HEK293 (cell line): Measurements from ENCODE around the gene SH2D7.
A peak's percentile ranks its signal among the peaks of the same experiment; 100 is the strongest.

Source experiments
- BCL11A ChIP-seq: fragments of 450-650 bp; formaldehyde crosslinking; IDR thresholded peaks from 2 replicates; pipeline ENCODE4 v1.5.1; 2016; ENCODE audit warnings: low read depth, missing biosample characterization, missing genetic modification characterization
- KLF1 ChIP-seq: fragments of 450-650 bp; formaldehyde crosslinking; IDR thresholded peaks from 2 replicates; pipeline ENCODE4 v1.5.1; 2016; ENCODE audit warnings: missing biosample characterization, missing genetic modification characterization
- MEIS1 ChIP-seq: sonication (generic); formaldehyde crosslinking; IDR thresholded peaks from 2 replicates; pipeline ENCODE4 v1.8.1; 2022; ENCODE audit warnings: missing genetic modification reagents, mild to moderate bottlenecking, borderline replicate concordance
- PRDM1 ChIP-seq: fragments of 450-650 bp; formaldehyde crosslinking; IDR thresholded peaks from 2 replicates; pipeline ENCODE4; 2016; ENCODE audit warnings: missing biosample characterization, missing genetic modification characterization
- PRDM6 ChIP-seq: fragments of 450-650 bp; formaldehyde crosslinking; IDR thresholded peaks from 2 replicates; pipeline ENCODE4 v1.5.1; 2017; ENCODE audit warnings: missing biosample characterization, missing genetic modification characterization
- REST ChIP-seq: fragments of 450-650 bp; formaldehyde crosslinking; IDR thresholded peaks from 2 replicates; pipeline ENCODE4 v1.5.1; 2016; ENCODE audit warnings: missing biosample characterization, missing genetic modification characterization
- ZNF10 ChIP-seq: fragments of 450-650 bp; formaldehyde crosslinking; IDR thresholded peaks from 2 replicates; pipeline ENCODE4 v1.5.1; 2017; ENCODE audit warnings: missing biosample characterization, missing genetic modification characterization
- ZNF146 ChIP-seq: fragments of 450-650 bp; formaldehyde crosslinking; IDR thresholded peaks from 2 replicates; pipeline ENCODE4 v1.5.1; 2016; ENCODE audit warnings: missing biosample characterization, missing genetic modification characterization
- ZNF169 ChIP-seq: fragments of 450-650 bp; formaldehyde crosslinking; IDR thresholded peaks from 2 replicates; pipeline ENCODE4 v1.5.1; 2016; ENCODE audit warnings: missing biosample characterization, missing genetic modification characterization
- ZNF366 ChIP-seq: fragments of 450-650 bp; formaldehyde crosslinking; conservative IDR thresholded peaks from 2 replicates; pipeline ENCODE4 v1.5.1; 2016; ENCODE audit warnings: missing biosample characterization, missing genetic modification characterization
- ZNF404 ChIP-seq: fragments of 450-650 bp; formaldehyde crosslinking; IDR thresholded peaks from 2 replicates; pipeline ENCODE4 v1.5.1; 2017; ENCODE audit warnings: missing biosample characterization, missing genetic modification characterization
- ZNF426 ChIP-seq: fragments of 450-650 bp; formaldehyde crosslinking; IDR thresholded peaks from 2 replicates; pipeline ENCODE4 v1.5.1; 2017; ENCODE audit warnings: missing biosample characterization, missing genetic modification characterization, mild to moderate bottlenecking, inconsistent platforms, moderate library complexity
- ZNF513 ChIP-seq: fragments of 450-650 bp; IDR thresholded peaks from 2 replicates; pipeline ENCODE4 v1.5.1; 2018; ENCODE audit warnings: missing biosample characterization, missing genetic modification characterization
- ZNF561 ChIP-seq: fragments of 450-650 bp; IDR thresholded peaks from 2 replicates; pipeline ENCODE4 v1.5.1; 2018; ENCODE audit warnings: missing biosample characterization, missing genetic modification characterization, borderline replicate concordance
- ZNF596 ChIP-seq: fragments of 450-650 bp; IDR thresholded peaks from 2 replicates; pipeline ENCODE4 v1.5.0; 2018; ENCODE audit warnings: missing biosample characterization, mild to moderate bottlenecking, missing genetic modification characterization, moderate library complexity
- ZNF623 ChIP-seq: fragments of 450-650 bp; formaldehyde crosslinking; IDR thresholded peaks from 2 replicates; pipeline ENCODE4 v1.5.1; 2016; ENCODE audit warnings: missing biosample characterization, missing genetic modification characterization
- ZNF692 ChIP-seq: fragments of 450-650 bp; formaldehyde crosslinking; IDR thresholded peaks from 2 replicates; pipeline ENCODE4 v1.5.1; 2016; ENCODE audit warnings: missing biosample characterization, missing genetic modification characterization
- ZNF707 ChIP-seq: fragments of 450-650 bp; formaldehyde crosslinking; IDR thresholded peaks from 2 replicates; pipeline ENCODE4 v1.5.1; 2016; ENCODE audit warnings: missing biosample characterization, missing genetic modification characterization
- ZNF830 ChIP-seq: fragments of 450-650 bp; IDR thresholded peaks from 2 replicates; pipeline ENCODE4 v1.5.0; 2018; ENCODE audit warnings: missing biosample characterization, missing genetic modification characterization, low read depth, mild to moderate bottlenecking, moderate library complexity
- ZSCAN18 ChIP-seq: fragments of 450-650 bp; formaldehyde crosslinking; IDR thresholded peaks from 2 replicates; pipeline ENCODE4 v1.5.1; 2016; ENCODE audit warnings: missing biosample characterization, missing genetic modification characterization
- TF ChIP-seq, protein P1 (sequence below): fragments of 450-650 bp; formaldehyde crosslinking; IDR thresholded peaks from 2 replicates; pipeline ENCODE4 v1.5.1; 2016; ENCODE audit warnings: missing biosample characterization, missing genetic modification characterization
- TF ChIP-seq, protein P2 (sequence below): IDR thresholded peaks from 2 replicates; pipeline ENCODE4 v1.6.1; 2011; ENCODE audit warnings: mild to moderate bottlenecking, low read depth, low read length, borderline replicate concordance
- TF ChIP-seq, protein P3 (sequence below): sonication (generic); formaldehyde crosslinking; IDR thresholded peaks from 2 replicates; pipeline ENCODE4 v1.8.1; 2022; ENCODE audit warnings: mild to moderate bottlenecking, moderate library complexity, missing genetic modification reagents

The SH2D7 gene

DNA sequence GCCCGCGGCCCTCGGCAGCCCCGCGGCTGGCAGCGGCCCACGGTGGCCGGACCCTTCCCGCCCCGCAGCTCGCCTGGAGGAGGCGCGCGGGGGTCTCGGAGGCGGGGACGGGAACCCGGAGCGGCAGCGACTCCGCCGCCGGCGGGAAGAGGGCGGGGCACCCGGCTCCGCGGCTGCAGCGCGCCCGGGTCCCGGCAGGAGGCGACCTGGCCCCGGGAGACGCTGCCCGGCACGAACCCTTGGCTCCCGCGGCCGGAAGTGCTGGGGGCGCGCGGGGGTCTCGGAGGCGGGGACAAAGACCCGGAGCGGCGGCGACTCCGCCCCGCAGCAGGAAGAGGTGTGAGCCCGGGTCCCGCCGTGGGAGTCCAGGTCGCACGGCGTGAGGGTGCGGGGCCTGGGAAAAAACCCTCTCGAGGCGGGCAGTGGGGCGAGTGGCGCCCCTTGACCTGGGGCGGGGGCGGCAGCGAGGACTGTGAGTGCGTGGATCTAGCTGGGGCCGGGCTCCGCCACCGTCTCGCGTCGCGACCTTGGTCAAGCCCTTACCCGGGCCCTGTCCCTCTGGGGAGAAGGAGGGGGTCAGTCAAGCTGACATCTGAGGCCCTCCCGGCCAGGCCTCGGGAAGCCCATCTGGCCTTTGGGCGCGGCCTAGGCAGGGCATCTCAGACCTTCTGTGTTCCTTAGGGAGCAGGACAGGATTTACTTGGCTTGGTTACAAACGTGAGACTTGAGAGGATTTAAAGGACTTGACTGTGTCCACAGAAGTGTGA is 39.1 kb downstream of the SH2D7 start, which contains the start of gene CIB2 (continued):
- TF ChIP-seq ZNF146 (tag by site-specific recombination) (no peak), ZNF561 (tag by site-specific recombination) (peak; percentile 78; the same call in 1 of the 2 replicates), ZNF830 (tag by site-specific recombination) (no peak), MEIS1 (CRISPR knock-in tag) (no peak), ZNF623 (tag by site-specific recombination) (no peak), KLF1 (tag by site-specific recombination) (peak; percentile 49; the same call in 1 of the 2 replicates), ZNF426 (tag by site-specific recombination) (no peak), ZNF596 (tag by site-specific recombination) (no peak; the same call in 1 of the 2 replicates), ZNF692 (tag by site-specific recombination) (peak; percentile 76), ZNF169 (no peak), ZSCAN18 (tag by site-specific recombination) (no peak), ZNF10 (tag by site-specific recombination) (no peak), REST (tag by site-specific recombination) (no peak), PRDM1 (tag by site-specific recombination) (no peak), PRDM6 (tag by site-specific recombination) (no peak), BCL11A (tag by site-specific recombination) (peak; percentile 55; the same call in 1 of the 2 replicates), ZNF404 (tag by site-specific recombination) (no peak), ZNF513 (tag by site-specific recombination) (no peak), ZNF366 (no peak), ZNF707 (tag by site-specific recombination) (no peak)
- TF ChIP-seq, protein P1, sequence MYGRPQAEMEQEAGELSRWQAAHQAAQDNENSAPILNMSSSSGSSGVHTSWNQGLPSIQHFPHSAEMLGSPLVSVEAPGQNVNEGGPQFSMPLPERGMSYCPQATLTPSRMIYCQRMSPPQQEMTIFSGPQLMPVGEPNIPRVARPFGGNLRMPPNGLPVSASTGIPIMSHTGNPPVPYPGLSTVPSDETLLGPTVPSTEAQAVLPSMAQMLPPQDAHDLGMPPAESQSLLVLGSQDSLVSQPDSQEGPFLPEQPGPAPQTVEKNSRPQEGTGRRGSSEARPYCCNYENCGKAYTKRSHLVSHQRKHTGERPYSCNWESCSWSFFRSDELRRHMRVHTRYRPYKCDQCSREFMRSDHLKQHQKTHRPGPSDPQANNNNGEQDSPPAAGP (tag by site-specific recombination): peak; percentile 26; the same call in 1 of the 2 replicates
- TF ChIP-seq, protein P2, sequence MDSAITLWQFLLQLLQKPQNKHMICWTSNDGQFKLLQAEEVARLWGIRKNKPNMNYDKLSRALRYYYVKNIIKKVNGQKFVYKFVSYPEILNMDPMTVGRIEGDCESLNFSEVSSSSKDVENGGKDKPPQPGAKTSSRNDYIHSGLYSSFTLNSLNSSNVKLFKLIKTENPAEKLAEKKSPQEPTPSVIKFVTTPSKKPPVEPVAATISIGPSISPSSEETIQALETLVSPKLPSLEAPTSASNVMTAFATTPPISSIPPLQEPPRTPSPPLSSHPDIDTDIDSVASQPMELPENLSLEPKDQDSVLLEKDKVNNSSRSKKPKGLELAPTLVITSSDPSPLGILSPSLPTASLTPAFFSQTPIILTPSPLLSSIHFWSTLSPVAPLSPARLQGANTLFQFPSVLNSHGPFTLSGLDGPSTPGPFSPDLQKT: peak; percentile 66; the same call in 1 of the 2 replicates
- TF ChIP-seq, protein P3, sequence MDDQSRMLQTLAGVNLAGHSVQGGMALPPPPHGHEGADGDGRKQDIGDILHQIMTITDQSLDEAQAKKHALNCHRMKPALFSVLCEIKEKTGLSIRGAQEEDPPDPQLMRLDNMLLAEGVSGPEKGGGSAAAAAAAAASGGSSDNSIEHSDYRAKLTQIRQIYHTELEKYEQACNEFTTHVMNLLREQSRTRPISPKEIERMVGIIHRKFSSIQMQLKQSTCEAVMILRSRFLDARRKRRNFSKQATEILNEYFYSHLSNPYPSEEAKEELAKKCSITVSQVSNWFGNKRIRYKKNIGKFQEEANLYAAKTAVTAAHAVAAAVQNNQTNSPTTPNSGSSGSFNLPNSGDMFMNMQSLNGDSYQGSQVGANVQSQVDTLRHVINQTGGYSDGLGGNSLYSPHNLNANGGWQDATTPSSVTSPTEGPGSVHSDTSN: no peak
